ENCODE results near the gene BCL2L1.

DNA sequence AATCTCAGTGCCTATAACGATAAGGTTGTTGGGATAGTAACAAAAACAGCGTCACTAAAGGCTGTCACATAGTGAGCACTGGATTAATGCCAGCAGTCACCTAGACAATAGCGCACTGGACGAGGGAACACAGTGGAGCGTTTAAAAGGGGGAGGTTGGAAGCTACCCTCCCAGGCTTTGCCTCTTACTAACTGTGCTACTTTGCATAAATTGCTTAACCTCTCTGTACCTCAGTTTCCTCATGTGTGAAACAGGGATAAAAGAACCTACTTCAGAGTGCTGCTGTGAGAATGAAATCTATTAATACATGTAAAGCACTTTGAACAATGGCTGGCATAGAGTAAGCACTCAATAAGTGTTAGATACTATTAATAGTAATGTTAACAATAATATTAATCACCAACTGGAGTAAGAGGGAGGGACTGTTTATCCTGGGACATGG lies 10.5 kb downstream of the BCL2L1 start:
- TF ChIP-seq EZH2phosphoT487 (IDR thresholded peaks at IDR 0.05; ENCODE audit: borderline replicate concordance, low read length): no peak
- TF ChIP-seq, protein P1, sequence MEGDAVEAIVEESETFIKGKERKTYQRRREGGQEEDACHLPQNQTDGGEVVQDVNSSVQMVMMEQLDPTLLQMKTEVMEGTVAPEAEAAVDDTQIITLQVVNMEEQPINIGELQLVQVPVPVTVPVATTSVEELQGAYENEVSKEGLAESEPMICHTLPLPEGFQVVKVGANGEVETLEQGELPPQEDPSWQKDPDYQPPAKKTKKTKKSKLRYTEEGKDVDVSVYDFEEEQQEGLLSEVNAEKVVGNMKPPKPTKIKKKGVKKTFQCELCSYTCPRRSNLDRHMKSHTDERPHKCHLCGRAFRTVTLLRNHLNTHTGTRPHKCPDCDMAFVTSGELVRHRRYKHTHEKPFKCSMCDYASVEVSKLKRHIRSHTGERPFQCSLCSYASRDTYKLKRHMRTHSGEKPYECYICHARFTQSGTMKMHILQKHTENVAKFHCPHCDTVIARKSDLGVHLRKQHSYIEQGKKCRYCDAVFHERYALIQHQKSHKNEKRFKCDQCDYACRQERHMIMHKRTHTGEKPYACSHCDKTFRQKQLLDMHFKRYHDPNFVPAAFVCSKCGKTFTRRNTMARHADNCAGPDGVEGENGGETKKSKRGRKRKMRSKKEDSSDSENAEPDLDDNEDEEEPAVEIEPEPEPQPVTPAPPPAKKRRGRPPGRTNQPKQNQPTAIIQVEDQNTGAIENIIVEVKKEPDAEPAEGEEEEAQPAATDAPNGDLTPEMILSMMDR (conservative IDR thresholded peaks at IDR 0.05; ENCODE audit: low read depth, low read length): no peak

Data from PC-3 (cell line).